Nephron (organoid): Measurements from ENCODE around the gene PSORS1C2.
"Not testable (repeated sequence)": the region's sequence is repeated elsewhere in the genome, so short reads cannot be mapped to it uniquely, and the experiment has no call there.

Experiments
- H3K27ac Mint-ChIP-seq, 3 experiments: 2 replicates each; pipeline ENCODE4 v1.8.0; 2020; ENCODE audit warnings: mixed read lengths in 3 of 3, mild to moderate bottlenecking in 2 of 3, moderate library complexity in 1 of 3
- H3K27me3 Mint-ChIP-seq: 2 replicates; pipeline ENCODE4 v1.8.0; 2021; ENCODE audit warnings: low read depth, mild to moderate bottlenecking, moderate library complexity, mixed read lengths
- H3K36me3 Mint-ChIP-seq: 2 replicates; pipeline ENCODE4 v1.8.0; 2020; ENCODE audit warnings: low read depth, mixed read lengths
- H3K4me1 Mint-ChIP-seq: 2 replicates; pipeline ENCODE4 v1.8.0; 2020; ENCODE audit warnings: mixed read lengths
- H3K4me3 Mint-ChIP-seq, 3 experiments: 2 replicates each; pipeline ENCODE4 v1.8.0; 2020; ENCODE audit warnings: mild to moderate bottlenecking in 3 of 3, mixed read lengths in 3 of 3, moderate library complexity in 2 of 3
- H3K9me3 Mint-ChIP-seq: 2 replicates; pipeline ENCODE4 v1.8.0; 2020; ENCODE audit warnings: mixed read lengths
- TF ChIP-seq, protein P1 (sequence below), 3 experiments: fragments of 200-600 bp; sonication (generic); IDR thresholded peaks; one replicate each; pipeline ENCODE4 v1.5.0; 2021; ENCODE audit warnings: antibody characterized with exemption in 3 of 3; ENCODE audit not compliant: unreplicated experiment in 3 of 3

The PSORS1C2 gene

DNA sequence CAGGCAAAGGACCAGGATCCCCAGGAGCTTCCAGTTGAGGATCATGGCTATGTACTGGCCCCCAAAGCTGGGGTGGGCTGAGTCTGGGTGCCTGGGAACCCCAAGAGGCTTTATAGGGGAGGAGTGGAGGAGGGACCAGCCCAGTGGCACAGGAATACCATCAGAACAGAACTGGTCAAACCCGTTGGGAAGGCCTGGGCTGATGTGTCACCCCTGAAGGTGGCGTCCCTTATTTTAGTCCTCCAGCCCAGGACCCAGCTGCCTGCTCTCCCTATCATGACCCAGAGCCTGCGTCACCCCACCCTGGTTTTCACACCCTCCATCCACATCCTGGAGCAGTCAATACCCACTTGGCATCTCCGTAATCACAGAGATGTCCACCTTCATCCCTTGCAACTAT lies at the start of gene PSORS1C2:
TSS of gene PSORS1C2 (minus strand) at position 85 of the 400 bp plus-strand sequence. CDS start at position 45, 40 bp downstream.
- no peaks in the 10 kb centered on the region for H3K36me3 Mint-ChIP-seq
- no peaks in the 10 kb centered on the region for H3K9me3 Mint-ChIP-seq
- H3K27ac Mint-ChIP-seq, result peak within 1 kb of the TSS in 2 of 3 experiments; percentile 44 to 87
- peaks cover 34% of the 10 kb centered on the region for H3K4me1 Mint-ChIP-seq
- peaks cover 8% of the 10 kb centered on the region for H3K27me3 Mint-ChIP-seq
- TF ChIP-seq, protein P1, sequence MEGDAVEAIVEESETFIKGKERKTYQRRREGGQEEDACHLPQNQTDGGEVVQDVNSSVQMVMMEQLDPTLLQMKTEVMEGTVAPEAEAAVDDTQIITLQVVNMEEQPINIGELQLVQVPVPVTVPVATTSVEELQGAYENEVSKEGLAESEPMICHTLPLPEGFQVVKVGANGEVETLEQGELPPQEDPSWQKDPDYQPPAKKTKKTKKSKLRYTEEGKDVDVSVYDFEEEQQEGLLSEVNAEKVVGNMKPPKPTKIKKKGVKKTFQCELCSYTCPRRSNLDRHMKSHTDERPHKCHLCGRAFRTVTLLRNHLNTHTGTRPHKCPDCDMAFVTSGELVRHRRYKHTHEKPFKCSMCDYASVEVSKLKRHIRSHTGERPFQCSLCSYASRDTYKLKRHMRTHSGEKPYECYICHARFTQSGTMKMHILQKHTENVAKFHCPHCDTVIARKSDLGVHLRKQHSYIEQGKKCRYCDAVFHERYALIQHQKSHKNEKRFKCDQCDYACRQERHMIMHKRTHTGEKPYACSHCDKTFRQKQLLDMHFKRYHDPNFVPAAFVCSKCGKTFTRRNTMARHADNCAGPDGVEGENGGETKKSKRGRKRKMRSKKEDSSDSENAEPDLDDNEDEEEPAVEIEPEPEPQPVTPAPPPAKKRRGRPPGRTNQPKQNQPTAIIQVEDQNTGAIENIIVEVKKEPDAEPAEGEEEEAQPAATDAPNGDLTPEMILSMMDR (IDR thresholded peaks at IDR 0.05; ENCODE audit: unreplicated experiment in 3 of 3), result no peak
- no peak within 1 kb of the TSS for H3K4me3 Mint-ChIP-seq

GRCh38 chr6:31187780-31188194 lies 48.9 kb upstream of the PSORS1C2 start:
- Mint-ChIP-seq H3K4me3 (no peak overlapping the region), H3K27ac (peak overlapping the region; percentile 57 to 74 (median 68)), H3K36me3 (no peaks in the 10 kb centered on the region), H3K27me3 (no peaks in the 10 kb centered on the region), H3K4me1 (no peaks in the 10 kb centered on the region), H3K9me3 (no peaks in the 10 kb centered on the region)
- TF ChIP-seq, protein P1 (IDR thresholded peaks at IDR 0.05; ENCODE audit: unreplicated experiment in 3 of 3), result no peak

- no peaks in the 10 kb centered on the region for H3K4me1 Mint-ChIP-seq
- peak overlapping the region; percentile 9 to 73 (median 49) for H3K4me3 Mint-ChIP-seq
- TF ChIP-seq, protein P1 (IDR thresholded peaks at IDR 0.05; ENCODE audit: unreplicated experiment in 3 of 3), result no peak
- no peaks in the 10 kb centered on the region for H3K27me3 Mint-ChIP-seq
- no peaks in the 10 kb centered on the region for H3K9me3 Mint-ChIP-seq
- no peaks in the 10 kb centered on the region for H3K36me3 Mint-ChIP-seq
- H3K27ac Mint-ChIP-seq, result peak overlapping the region; percentile 98 to 99 (median 99)
Measured at GRCh38 chr6:31186052-31186734, 47.3 kb upstream of the PSORS1C2 start.

- peak overlapping the region; percentile 98 to 99 (median 99) for H3K27ac Mint-ChIP-seq
- H3K36me3 Mint-ChIP-seq, H3K4me1 Mint-ChIP-seq, H3K27me3 Mint-ChIP-seq, H3K9me3 Mint-ChIP-seq: not testable (repeated sequence)
- H3K4me3 Mint-ChIP-seq, result peak overlapping the region; percentile 9 to 73 (median 49)
Measured at GRCh38 chr6:31185695-31186051, 46.8 kb upstream of the PSORS1C2 start.

GRCh38 chr6:31183859-31184258 lies 45.0 kb upstream of the PSORS1C2 start:
- H3K9me3 Mint-ChIP-seq, H3K36me3 Mint-ChIP-seq, H3K27ac Mint-ChIP-seq, H3K4me1 Mint-ChIP-seq, H3K27me3 Mint-ChIP-seq: not testable (repeated sequence)
- peak overlapping the region in 1 of 3 experiments; percentile 14 for H3K4me3 Mint-ChIP-seq

GRCh38 chr6:31183287-31183686 lies 44.4 kb upstream of the PSORS1C2 start:
- H3K27ac Mint-ChIP-seq, H3K36me3 Mint-ChIP-seq, H3K9me3 Mint-ChIP-seq, H3K4me1 Mint-ChIP-seq, H3K4me3 Mint-ChIP-seq, H3K27me3 Mint-ChIP-seq: not testable (repeated sequence)

GRCh38 chr6:31180500-31180899 lies 41.6 kb upstream of the PSORS1C2 start:
- no peak overlapping the region for H3K27ac Mint-ChIP-seq
- peaks cover 6% of the 10 kb centered on the region for H3K4me1 Mint-ChIP-seq
- no peak overlapping the region for H3K4me3 Mint-ChIP-seq

More at GRCh38 chr6:31180500-31180899, 41.6 kb upstream of the PSORS1C2 start:
- TF ChIP-seq, protein P1 (IDR thresholded peaks at IDR 0.05; ENCODE audit: unreplicated experiment in 3 of 3), result no peak
- no peaks in the 10 kb centered on the region for H3K27me3 Mint-ChIP-seq
- H3K9me3 Mint-ChIP-seq, result no peaks in the 10 kb centered on the region
- H3K36me3 Mint-ChIP-seq, result no peaks in the 10 kb centered on the region
